Panc1 (cell line): ENCODE measurements around the gene PTGER4. TPM values are rescaled to one million over a fixed set of nuclear protein-coding genes. Genes with fewer than 3 reads are reported as not detected.

ENCODE experiments used
- ATAC-seq: fragments of 200-7000 bp; cut with Tn5 transposase; 2 replicates; pipeline ENCODE4 v1.9.1; 2020; ENCODE audit warnings: mild to moderate bottlenecking, moderate library complexity
- BruUV-seq: library from RNA; stranded (reverse); fragments of 400-500 nt; replicated peaks from 2 replicates; lab custom pipeline; 2021; lab: Mats Ljungman, UMichigan
- CTCF ChIA-PET: fragments of 300-600 bp; sonication (Branson Sonifier 250); formaldehyde crosslinking; loops from one replicate; lab custom pipeline; 2022; ENCODE audit warnings: antibody characterized with exemption; lab: Charles Lee
- POLR2A ChIA-PET: fragments of 300-600 bp; sonication (Branson Sonifier 250); formaldehyde crosslinking; loops from one replicate; lab custom pipeline; 2022; ENCODE audit warnings: antibody characterized with exemption; lab: Charles Lee
- DNase-seq: peaks from one replicate; pipeline ENCODE4 v3.0.0-alpha.2; 2010; ENCODE audit warnings: low read depth, low spot score
- H3K27ac ChIP-seq: 2 replicates; pipeline ENCODE4 v1.5.1; 2011; ENCODE audit warnings: mild to moderate bottlenecking, low read length, inconsistent platforms
- H3K27me3 ChIP-seq: fragments of 200-500 bp; sonication (Bioruptor generic); 2 replicates; pipeline ENCODE4 v1.6.0; 2014; ENCODE audit warnings: low read length, inconsistent platforms; ENCODE audit not compliant: control insufficient read depth, insufficient read depth
- H3K36me3 ChIP-seq: fragments of 200-500 bp; sonication (Bioruptor generic); 2 replicates; pipeline ENCODE4 v1.5.1; 2014; ENCODE audit warnings: inconsistent platforms, mild to moderate bottlenecking, low read length, moderate library complexity; ENCODE audit not compliant: control insufficient read depth, insufficient read depth
- H3K4me1 ChIP-seq: 2 replicates; pipeline ENCODE4 v1.5.1; 2011; ENCODE audit warnings: inconsistent platforms, mild to moderate bottlenecking, low read length, moderate library complexity; ENCODE audit not compliant: control insufficient read depth, insufficient read depth
- H3K4me3 ChIP-seq, 2 experiments: 2 replicates each; pipeline ENCODE4 v1.5.1; 2011 to 2012; ENCODE audit warnings: low read depth in 2 of 2, low read length in 2 of 2, mild to moderate bottlenecking in 2 of 2, inconsistent platforms in 1 of 2, moderate library complexity in 1 of 2
- H3K9me3 ChIP-seq: fragments of 200-500 bp; sonication (Bioruptor generic); 2 replicates; pipeline ENCODE4 v1.5.1; 2014; ENCODE audit warnings: low read depth, mild to moderate bottlenecking, inconsistent platforms, low read length, moderate library complexity; ENCODE audit not compliant: control insufficient read depth, insufficient read depth
- CTCF ChIP-seq: fragments of 450-650 bp; IDR thresholded peaks from 2 replicates; pipeline ENCODE4 v1.5.1; 2017; ENCODE audit warnings: mild to moderate bottlenecking
- POLR2AphosphoS5 ChIP-seq: IDR thresholded peaks from 2 replicates; pipeline ENCODE4 v1.6.1; 2012; ENCODE audit warnings: mild to moderate bottlenecking, low read depth, low read length, moderate library complexity
- REST ChIP-seq, 2 experiments: IDR thresholded peaks; 2 replicates each; pipeline ENCODE4 v1.6.1; 2011 to 2012; ENCODE audit warnings: low read depth in 2 of 2, control low read depth in 1 of 2, low read length in 1 of 2, mild to moderate bottlenecking in 1 of 2, moderate library complexity in 1 of 2; ENCODE audit not compliant: insufficient read depth in 1 of 2
- SIN3A ChIP-seq: IDR thresholded peaks from 2 replicates; pipeline ENCODE4 v1.6.1; 2012; ENCODE audit warnings: low read depth, mild to moderate bottlenecking, low read length, moderate library complexity, borderline replicate concordance; ENCODE audit not compliant: insufficient read depth
- TCF7L2 ChIP-seq: IDR thresholded peaks from 2 replicates; pipeline ENCODE4 v1.6.1; 2011; ENCODE audit warnings: mild to moderate bottlenecking, low read depth, low read length, inconsistent platforms
- in situ Hi-C: cut with HindIII; loops from 2 replicates; pipeline ENCODE4 v1.10.0; 2016; ENCODE audit warnings: low sequenced_read_pairs, low pct_unique_long_range_greater_than_20kb
- intact Hi-C: fragments of 100-400 bp; cut with micrococcal nuclease; formaldehyde crosslinking; loops from one replicate; pipeline ENCODE4 v1.10.0; 2022; ENCODE audit not compliant: unreplicated experiment
- total RNA-seq: library from RNA; stranded (reverse); gene quantifications from one replicate; pipeline ENCODE4 v1.2.1, GENCODE V29; 2021; ENCODE audit not compliant: unreplicated experiment

Gene PTGER4
- total RNA-seq, 1 experiment from 2014 or later = 20.0 TPM

DNA sequence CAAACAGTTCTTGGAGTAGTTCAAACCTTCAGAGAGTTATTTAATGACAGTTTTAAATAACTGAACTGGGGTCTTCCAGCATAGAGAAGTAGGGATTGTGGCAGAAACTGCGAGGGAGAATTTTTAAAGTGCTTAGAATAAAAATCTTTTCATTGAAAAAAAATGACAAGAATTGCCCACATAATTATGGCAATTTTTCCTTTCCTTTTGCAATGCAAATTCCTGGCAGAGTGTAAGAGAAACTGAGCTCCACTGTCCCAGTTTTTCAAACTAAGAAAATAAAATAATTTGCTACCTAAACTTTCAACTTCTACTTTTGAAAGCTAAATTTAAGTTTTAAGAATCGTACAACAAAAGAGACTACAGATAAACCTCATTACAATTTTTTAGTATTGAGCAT, 2.3 kb upstream of the PTGER4 start:
- intact Hi-C loops = no loop called here
- DNase-seq = no peak
- Histone ChIP-seq H3K27ac (peak overlapping the region; percentile 97), H3K9me3 (no peaks in the 10 kb centered on the region), H3K4me1 (peaks cover 18% of the 10 kb centered on the region), H3K4me3 (peak overlapping the region; percentile 35 to 72), H3K27me3 (no peaks in the 10 kb centered on the region), H3K36me3 (no peaks in the 10 kb centered on the region)
- ChIA-PET POLR2A (no interaction called here), CTCF (interaction anchor here (0.7 kb wide), 1 partner anchor 72 kb away, joined by 3 read pairs; no protein-coding TSS in a partner anchor)
- no TSS peak for BruUV-seq
- in situ Hi-C loops = no loop called here
- TF ChIP-seq POLR2AphosphoS5 (no peak), CTCF (no peak), SIN3A (no peak), REST (IDR thresholded peaks at IDR 0.05; ENCODE audit: insufficient read depth in 1 of 2, low read depth in 2 of 2, low read length in 1 of 2) (no peak), TCF7L2 (no peak)
- no peak for ATAC-seq

GRCh38 chr5:40678026-40678425, 1.7 kb upstream of the PTGER4 start:
- intact Hi-C loops = no loop called here

More at GRCh38 chr5:40678026-40678425, 1.7 kb upstream of the PTGER4 start:
- peak overlapping the region; percentile 66 to 72 for H3K4me3 ChIP-seq
- ATAC-seq (no peak), DNase-seq (no peak)
- no TSS peak for BruUV-seq
- H3K27ac ChIP-seq = peak overlapping the region; percentile 97
- H3K9me3 ChIP-seq = no peaks in the 10 kb centered on the region
- peaks cover 21% of the 10 kb centered on the region for H3K4me1 ChIP-seq
- TF ChIP-seq TCF7L2 (no peak), CTCF (no peak), SIN3A (no peak), POLR2AphosphoS5 (no peak), REST (IDR thresholded peaks at IDR 0.05; ENCODE audit: insufficient read depth in 1 of 2, low read depth in 2 of 2, low read length in 1 of 2) (no peak)
- no peaks in the 10 kb centered on the region for H3K27me3 ChIP-seq
- in situ Hi-C loops = no loop called here
- CTCF ChIA-PET = interaction anchor here (0.7 kb wide), 1 partner anchor 73 kb away, joined by 3 read pairs; no protein-coding TSS in a partner anchor
- H3K36me3 ChIP-seq = no peaks in the 10 kb centered on the region
- POLR2A ChIA-PET = no interaction called here
